Transverse colon (tissue), 4 donors: ENCODE measurements around the gene THEMIS2.

ENCODE experiments used
- EP300 ChIP-seq: sonication (generic); formaldehyde crosslinking; IDR thresholded peaks from one replicate; pipeline ENCODE4 v1.6.1; 2017; ENCODE audit warnings: antibody characterized with exemption, low read depth
- POLR2A ChIP-seq: fragments of 450-650 bp; IDR thresholded peaks from one replicate; pipeline ENCODE4 v1.6.1; 2016; ENCODE audit warnings: antibody characterized with exemption, mild to moderate bottlenecking, moderate library complexity
- POLR2AphosphoS5 ChIP-seq, 3 donors: sonication (generic); formaldehyde crosslinking; IDR thresholded peaks; one replicate each; pipeline ENCODE4 v1.6.1; 2016; ENCODE audit warnings: antibody characterized with exemption in 3 of 3
- TF ChIP-seq, protein P1 (sequence below), 5 experiments: fragments of 200-600 bp in 3 of 5; fragments of 450-650 bp in 2 of 5; sonication (generic) in 3 of 5; IDR thresholded peaks; 1 replicate in 2 of 5; 2 replicates in 3 of 5; pipeline ENCODE4 v1.5.1; 2016 to 2017; ENCODE audit warnings: antibody characterized with exemption in 5 of 5, inconsistent platforms in 3 of 5, mild to moderate bottlenecking in 2 of 5, moderate library complexity in 1 of 5

DNA sequence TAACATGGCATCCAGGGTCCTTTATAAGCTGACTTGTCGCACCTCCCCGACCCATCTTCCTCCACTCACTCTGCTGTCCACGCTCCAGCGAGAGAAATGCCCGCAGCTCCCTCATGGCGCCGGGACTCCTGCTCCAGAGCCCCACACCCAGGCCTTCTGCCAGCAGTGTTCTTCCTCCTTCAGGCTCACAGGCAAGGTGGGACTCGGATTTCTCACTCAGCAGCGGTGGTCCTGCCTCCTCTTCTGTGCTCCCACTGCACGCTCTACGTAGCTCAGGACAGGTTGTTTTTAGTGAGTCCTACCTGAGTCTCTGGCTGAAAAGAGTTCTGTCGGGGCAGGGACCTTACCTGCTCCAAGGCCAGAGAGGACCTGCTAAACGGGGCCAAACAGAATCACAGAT is 11.2 kb downstream of the THEMIS2 start:
- TF ChIP-seq POLR2A (no peak), POLR2AphosphoS5 (IDR thresholded peaks at IDR 0.05) (no peak), EP300 (no peak)
- TF ChIP-seq, protein P1, sequence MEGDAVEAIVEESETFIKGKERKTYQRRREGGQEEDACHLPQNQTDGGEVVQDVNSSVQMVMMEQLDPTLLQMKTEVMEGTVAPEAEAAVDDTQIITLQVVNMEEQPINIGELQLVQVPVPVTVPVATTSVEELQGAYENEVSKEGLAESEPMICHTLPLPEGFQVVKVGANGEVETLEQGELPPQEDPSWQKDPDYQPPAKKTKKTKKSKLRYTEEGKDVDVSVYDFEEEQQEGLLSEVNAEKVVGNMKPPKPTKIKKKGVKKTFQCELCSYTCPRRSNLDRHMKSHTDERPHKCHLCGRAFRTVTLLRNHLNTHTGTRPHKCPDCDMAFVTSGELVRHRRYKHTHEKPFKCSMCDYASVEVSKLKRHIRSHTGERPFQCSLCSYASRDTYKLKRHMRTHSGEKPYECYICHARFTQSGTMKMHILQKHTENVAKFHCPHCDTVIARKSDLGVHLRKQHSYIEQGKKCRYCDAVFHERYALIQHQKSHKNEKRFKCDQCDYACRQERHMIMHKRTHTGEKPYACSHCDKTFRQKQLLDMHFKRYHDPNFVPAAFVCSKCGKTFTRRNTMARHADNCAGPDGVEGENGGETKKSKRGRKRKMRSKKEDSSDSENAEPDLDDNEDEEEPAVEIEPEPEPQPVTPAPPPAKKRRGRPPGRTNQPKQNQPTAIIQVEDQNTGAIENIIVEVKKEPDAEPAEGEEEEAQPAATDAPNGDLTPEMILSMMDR (IDR thresholded peaks at IDR 0.05) = no peak
